Measurements from ENCODE around the gene MBD3L3. TPM values are rescaled to one million over a fixed set of nuclear protein-coding genes. Genes with fewer than 3 reads are reported as not detected.
A peak's percentile ranks its signal among the peaks of the same experiment; 100 is the strongest.
"Not testable (repeated sequence)": the region's sequence is repeated elsewhere in the genome, so short reads cannot be mapped to it uniquely, and the experiment has no call there.

Gene MBD3L3
- total RNA-seq, 1 donor from 2014 or later: not detected

GRCh38 chr19:7063339-7063738 is 4.9 kb upstream of the MBD3L3 start:
- H3K27me3 ChIP-seq: no peaks in the 10 kb centered on the region
- H3F3A ChIP-seq (ENCODE audit: low read depth): peaks cover 11% of the 10 kb centered on the region
- Mint-ChIP-seq H3K9me3 (peaks cover 5% of the 10 kb centered on the region), H3K36me3 (no peaks in the 10 kb centered on the region), H3K4me1 (no peaks in the 10 kb centered on the region), H3K27me3 (ENCODE audit: insufficient read depth, low read depth) (peaks cover 5% of the 10 kb centered on the region), H3K4me3 (no peak overlapping the region), H3K27ac (no peak overlapping the region)
- no peak overlapping the region for H3K4me2 ChIP-seq
- no peak overlapping the region for H2AFZ ChIP-seq (replicated peaks)
- no peaks in the 10 kb centered on the region for H3K36me3 ChIP-seq
- H3K4me3 ChIP-seq: no peak overlapping the region
- H3K27ac ChIP-seq: no peak overlapping the region
- H3K9me3 ChIP-seq (ENCODE audit: low read depth): peaks cover 4% of the 10 kb centered on the region
- no peaks in the 10 kb centered on the region for H3K4me1 ChIP-seq
- peak; percentile 7 for DNase-seq (ENCODE audit: low spot score)
- H4K20me1 ChIP-seq (ENCODE audit: low read depth): no peaks in the 10 kb centered on the region
- no peak overlapping the region for H3K9ac ChIP-seq
- TF ChIP-seq EZH2 (IDR thresholded peaks at IDR 0.05): no peak
- TF ChIP-seq CTCF (IDR thresholded peaks at IDR 0.05): no peak
- no peak for TF ChIP-seq EZH2phosphoT487 (IDR thresholded peaks at IDR 0.05)
- no peaks in the 10 kb centered on the region for H3K79me2 ChIP-seq (ENCODE audit: low read depth)

GRCh38 chr19:7059977-7060376 is 1.5 kb upstream of the MBD3L3 start:
- H3K79me2 ChIP-seq (ENCODE audit: low read depth); H3K27ac ChIP-seq; H3K4me2 ChIP-seq; DNase-seq (ENCODE audit: low spot score); H3K9me3 ChIP-seq (ENCODE audit: low read depth); H2AFZ ChIP-seq (replicated peaks); H3K4me1 ChIP-seq; H4K20me1 ChIP-seq (ENCODE audit: low read depth); H3K4me3 ChIP-seq; H3K9ac ChIP-seq; H3K4me1 Mint-ChIP-seq; H3K9me3 Mint-ChIP-seq; H3K36me3 Mint-ChIP-seq; H3K27ac Mint-ChIP-seq; H3K4me3 Mint-ChIP-seq; H3K27me3 Mint-ChIP-seq (ENCODE audit: insufficient read depth, low read depth); H3K27me3 ChIP-seq; H3K36me3 ChIP-seq: not testable (repeated sequence)
- H3F3A ChIP-seq (ENCODE audit: low read depth): peaks cover 11% of the 10 kb centered on the region

- not testable (repeated sequence) for H3K9me3 Mint-ChIP-seq; H3K27ac Mint-ChIP-seq; H4K20me1 ChIP-seq (ENCODE audit: low read depth); H3K4me3 ChIP-seq; H3K9me3 ChIP-seq (ENCODE audit: low read depth); H3K36me3 ChIP-seq; H2AFZ ChIP-seq (replicated peaks); DNase-seq (ENCODE audit: low spot score); H3K27me3 Mint-ChIP-seq (ENCODE audit: insufficient read depth, low read depth); H3K4me2 ChIP-seq; H3K27me3 ChIP-seq; H3K9ac ChIP-seq; H3K36me3 Mint-ChIP-seq; H3K79me2 ChIP-seq (ENCODE audit: low read depth); H3K27ac ChIP-seq; H3K4me1 Mint-ChIP-seq; H3K4me3 Mint-ChIP-seq; H3F3A ChIP-seq (ENCODE audit: low read depth); H3K4me1 ChIP-seq
Observed at GRCh38 chr19:7056371-7056770, 2.1 kb downstream of the MBD3L3 start.

- H3K79me2 ChIP-seq (ENCODE audit: low read depth); H3K9me3 Mint-ChIP-seq; H3K4me3 Mint-ChIP-seq; H3K4me1 ChIP-seq; H3K27ac ChIP-seq; DNase-seq (ENCODE audit: low spot score); H4K20me1 ChIP-seq (ENCODE audit: low read depth); H3K36me3 ChIP-seq; H2AFZ ChIP-seq (replicated peaks); H3F3A ChIP-seq (ENCODE audit: low read depth); H3K27me3 ChIP-seq; H3K9me3 ChIP-seq (ENCODE audit: low read depth); H3K9ac ChIP-seq; H3K36me3 Mint-ChIP-seq; H3K4me3 ChIP-seq; H3K27me3 Mint-ChIP-seq (ENCODE audit: insufficient read depth, low read depth); H3K27ac Mint-ChIP-seq; H3K4me1 Mint-ChIP-seq; H3K4me2 ChIP-seq: not testable (repeated sequence)
Observed at GRCh38 chr19:7055679-7056078, 2.8 kb downstream of the MBD3L3 start.

GRCh38 chr19:7054635-7055368 is 3.7 kb downstream of the MBD3L3 start:
- H3K9me3 ChIP-seq (ENCODE audit: low read depth); H3K9me3 Mint-ChIP-seq; H3K4me1 ChIP-seq; H3F3A ChIP-seq (ENCODE audit: low read depth); H3K9ac ChIP-seq; H3K27ac ChIP-seq; H3K4me2 ChIP-seq; H3K27me3 ChIP-seq; H2AFZ ChIP-seq (replicated peaks); H3K4me1 Mint-ChIP-seq; H3K79me2 ChIP-seq (ENCODE audit: low read depth); DNase-seq (ENCODE audit: low spot score); H3K36me3 ChIP-seq; H3K36me3 Mint-ChIP-seq; H3K27ac Mint-ChIP-seq; H3K27me3 Mint-ChIP-seq (ENCODE audit: insufficient read depth, low read depth); H3K4me3 Mint-ChIP-seq; H4K20me1 ChIP-seq (ENCODE audit: low read depth); H3K4me3 ChIP-seq: not testable (repeated sequence)

GRCh38 chr19:7052896-7053295 is 5.6 kb downstream of the MBD3L3 start:
- not testable (repeated sequence) for H3K27me3 Mint-ChIP-seq (ENCODE audit: insufficient read depth, low read depth); H4K20me1 ChIP-seq (ENCODE audit: low read depth); H3K9ac ChIP-seq; H3K4me3 Mint-ChIP-seq; H3K36me3 ChIP-seq; H3K79me2 ChIP-seq (ENCODE audit: low read depth); H3K9me3 Mint-ChIP-seq; H3K36me3 Mint-ChIP-seq; H2AFZ ChIP-seq (replicated peaks); H3K4me3 ChIP-seq; H3K4me1 ChIP-seq; H3K27me3 ChIP-seq; DNase-seq (ENCODE audit: low spot score); H3K4me1 Mint-ChIP-seq; H3K9me3 ChIP-seq (ENCODE audit: low read depth); H3K4me2 ChIP-seq; H3F3A ChIP-seq (ENCODE audit: low read depth); H3K27ac ChIP-seq; H3K27ac Mint-ChIP-seq

GRCh38 chr19:7051421-7051820 is 7.1 kb downstream of the MBD3L3 start:
- H3K4me1 ChIP-seq; DNase-seq (ENCODE audit: low spot score); H3K27me3 ChIP-seq; H3K36me3 Mint-ChIP-seq; H3K27me3 Mint-ChIP-seq (ENCODE audit: insufficient read depth, low read depth); H3K36me3 ChIP-seq; H3K4me1 Mint-ChIP-seq; H3K79me2 ChIP-seq (ENCODE audit: low read depth); H3K4me3 ChIP-seq; H3K9me3 ChIP-seq (ENCODE audit: low read depth); H3K27ac ChIP-seq; H3K27ac Mint-ChIP-seq; H3K4me3 Mint-ChIP-seq; H3K9me3 Mint-ChIP-seq; H3K9ac ChIP-seq; H3F3A ChIP-seq (ENCODE audit: low read depth); H3K4me2 ChIP-seq; H4K20me1 ChIP-seq (ENCODE audit: low read depth); H2AFZ ChIP-seq (replicated peaks): not testable (repeated sequence)

Data from neural progenitor cell (in vitro differentiated cells).